GM23338 (cell line): Measurements from ENCODE around the gene PGAM5.
"Not testable (repeated sequence)": the region's sequence is repeated elsewhere in the genome, so short reads cannot be mapped to it uniquely, and the experiment has no call there.

ENCODE experiments used
- CREB1 ChIP-seq: fragments of 250-450 bp; sonication (Bioruptor Pico); IDR thresholded peaks from 2 replicates; pipeline ENCODE4 v1.5.0; 2020; ENCODE audit warnings: low read depth, mild to moderate bottlenecking, moderate library complexity
- EZH2 ChIP-seq: fragments of 200-600 bp; sonication (generic); IDR thresholded peaks from one replicate; pipeline ENCODE4 v1.8.0; 2017; ENCODE audit warnings: antibody characterized with exemption, mild to moderate bottlenecking, low read depth; ENCODE audit not compliant: unreplicated experiment
- EZH2phosphoT487 ChIP-seq: fragments of 200-600 bp; sonication (generic); IDR thresholded peaks from one replicate; pipeline ENCODE4 v1.8.1; 2018; ENCODE audit warnings: antibody characterized with exemption; ENCODE audit not compliant: unreplicated experiment
- JUNB ChIP-seq: IDR thresholded peaks from one replicate; pipeline ENCODE4 v1.6.1; 2016; ENCODE audit warnings: antibody characterized with exemption; ENCODE audit not compliant: unreplicated experiment
- NANOG ChIP-seq: IDR thresholded peaks from 2 replicates; pipeline ENCODE4 v1.6.1; 2016; ENCODE audit warnings: antibody characterized with exemption, borderline replicate concordance
- POLR2AphosphoS5 ChIP-seq: IDR thresholded peaks from 2 replicates; pipeline ENCODE4 v1.6.1; 2016; ENCODE audit warnings: antibody characterized with exemption, low read depth
- ZNF114 ChIP-seq: fragments of 250-450 bp; sonication (Bioruptor Pico); IDR thresholded peaks from 2 replicates; pipeline ENCODE4 v1.5.0; 2020; ENCODE audit warnings: mild to moderate bottlenecking, moderate library complexity
- ZNF331 ChIP-seq: fragments of 250-450 bp; sonication (Bioruptor Pico); IDR thresholded peaks from 2 replicates; pipeline ENCODE4 v1.5.0; 2020; ENCODE audit warnings: low read depth, mild to moderate bottlenecking, moderate library complexity
- TF ChIP-seq, protein P1 (sequence below), 2 experiments: fragments of 200-600 bp in 1 of 2; sonication (generic) in 1 of 2; conservative IDR thresholded peaks; 2 replicates each; pipeline versions ENCODE4 v1.5.1 to v1.6.1; 2016 to 2017; ENCODE audit warnings: antibody characterized with exemption in 2 of 2, low read depth in 2 of 2, mild to moderate bottlenecking in 2 of 2, moderate library complexity in 1 of 2
- TF ChIP-seq, protein P2 (sequence below): IDR thresholded peaks from one replicate; pipeline ENCODE4 v1.6.1; 2018; ENCODE audit warnings: antibody characterized with exemption; ENCODE audit not compliant: unreplicated experiment

DNA sequence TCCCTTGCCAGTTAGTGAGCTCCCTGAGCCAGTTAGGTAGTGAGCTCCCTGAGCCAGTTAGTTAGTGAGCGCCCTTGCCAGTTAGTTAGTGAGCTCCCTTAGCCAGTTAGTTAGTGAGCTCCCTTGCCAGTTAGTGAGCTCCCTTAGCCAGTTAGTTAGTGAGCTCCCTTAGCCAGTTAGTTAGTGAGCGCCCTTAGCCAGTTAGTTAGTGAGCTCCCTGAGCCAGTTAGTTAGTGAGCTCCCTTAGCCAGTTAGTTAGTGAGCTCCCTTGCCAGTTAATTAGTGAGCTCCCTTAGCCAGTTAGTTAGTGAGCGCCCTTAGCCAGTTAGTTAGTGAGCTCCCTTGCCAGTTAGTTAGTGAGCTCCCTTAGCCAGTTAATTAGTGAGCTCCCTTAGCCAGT, 18.6 kb upstream of the PGAM5 start:
- TF ChIP-seq, protein P1, sequence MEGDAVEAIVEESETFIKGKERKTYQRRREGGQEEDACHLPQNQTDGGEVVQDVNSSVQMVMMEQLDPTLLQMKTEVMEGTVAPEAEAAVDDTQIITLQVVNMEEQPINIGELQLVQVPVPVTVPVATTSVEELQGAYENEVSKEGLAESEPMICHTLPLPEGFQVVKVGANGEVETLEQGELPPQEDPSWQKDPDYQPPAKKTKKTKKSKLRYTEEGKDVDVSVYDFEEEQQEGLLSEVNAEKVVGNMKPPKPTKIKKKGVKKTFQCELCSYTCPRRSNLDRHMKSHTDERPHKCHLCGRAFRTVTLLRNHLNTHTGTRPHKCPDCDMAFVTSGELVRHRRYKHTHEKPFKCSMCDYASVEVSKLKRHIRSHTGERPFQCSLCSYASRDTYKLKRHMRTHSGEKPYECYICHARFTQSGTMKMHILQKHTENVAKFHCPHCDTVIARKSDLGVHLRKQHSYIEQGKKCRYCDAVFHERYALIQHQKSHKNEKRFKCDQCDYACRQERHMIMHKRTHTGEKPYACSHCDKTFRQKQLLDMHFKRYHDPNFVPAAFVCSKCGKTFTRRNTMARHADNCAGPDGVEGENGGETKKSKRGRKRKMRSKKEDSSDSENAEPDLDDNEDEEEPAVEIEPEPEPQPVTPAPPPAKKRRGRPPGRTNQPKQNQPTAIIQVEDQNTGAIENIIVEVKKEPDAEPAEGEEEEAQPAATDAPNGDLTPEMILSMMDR (conservative IDR thresholded peaks at IDR 0.05; ENCODE audit: low read depth in 2 of 2) = not testable (repeated sequence)
- not testable (repeated sequence) for TF ChIP-seq EZH2; POLR2AphosphoS5; EZH2phosphoT487; CREB1 (CRISPR knock-in tag); JUNB; ZNF114 (CRISPR knock-in tag); ZNF331 (CRISPR knock-in tag); NANOG
- TF ChIP-seq, protein P2, sequence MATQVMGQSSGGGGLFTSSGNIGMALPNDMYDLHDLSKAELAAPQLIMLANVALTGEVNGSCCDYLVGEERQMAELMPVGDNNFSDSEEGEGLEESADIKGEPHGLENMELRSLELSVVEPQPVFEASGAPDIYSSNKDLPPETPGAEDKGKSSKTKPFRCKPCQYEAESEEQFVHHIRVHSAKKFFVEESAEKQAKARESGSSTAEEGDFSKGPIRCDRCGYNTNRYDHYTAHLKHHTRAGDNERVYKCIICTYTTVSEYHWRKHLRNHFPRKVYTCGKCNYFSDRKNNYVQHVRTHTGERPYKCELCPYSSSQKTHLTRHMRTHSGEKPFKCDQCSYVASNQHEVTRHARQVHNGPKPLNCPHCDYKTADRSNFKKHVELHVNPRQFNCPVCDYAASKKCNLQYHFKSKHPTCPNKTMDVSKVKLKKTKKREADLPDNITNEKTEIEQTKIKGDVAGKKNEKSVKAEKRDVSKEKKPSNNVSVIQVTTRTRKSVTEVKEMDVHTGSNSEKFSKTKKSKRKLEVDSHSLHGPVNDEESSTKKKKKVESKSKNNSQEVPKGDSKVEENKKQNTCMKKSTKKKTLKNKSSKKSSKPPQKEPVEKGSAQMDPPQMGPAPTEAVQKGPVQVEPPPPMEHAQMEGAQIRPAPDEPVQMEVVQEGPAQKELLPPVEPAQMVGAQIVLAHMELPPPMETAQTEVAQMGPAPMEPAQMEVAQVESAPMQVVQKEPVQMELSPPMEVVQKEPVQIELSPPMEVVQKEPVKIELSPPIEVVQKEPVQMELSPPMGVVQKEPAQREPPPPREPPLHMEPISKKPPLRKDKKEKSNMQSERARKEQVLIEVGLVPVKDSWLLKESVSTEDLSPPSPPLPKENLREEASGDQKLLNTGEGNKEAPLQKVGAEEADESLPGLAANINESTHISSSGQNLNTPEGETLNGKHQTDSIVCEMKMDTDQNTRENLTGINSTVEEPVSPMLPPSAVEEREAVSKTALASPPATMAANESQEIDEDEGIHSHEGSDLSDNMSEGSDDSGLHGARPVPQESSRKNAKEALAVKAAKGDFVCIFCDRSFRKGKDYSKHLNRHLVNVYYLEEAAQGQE = not testable (repeated sequence)
